K562 (cell line): ENCODE data around the gene STYXL1. TPM values are rescaled to one million over a fixed set of nuclear protein-coding genes. Genes with fewer than 3 reads are reported as not detected.
A peak's percentile ranks its signal among the peaks of the same experiment; 100 is the strongest.

Experiments
- BCL6 ChIP-seq: fragments of 250-450 bp; sonication (Bioruptor Pico); IDR thresholded peaks from 2 replicates; pipeline ENCODE4 v1.4.0; 2020
- CBX1 ChIP-seq: sonication (generic); IDR thresholded peaks from 2 replicates; pipeline ENCODE4 v1.6.1; 2016; ENCODE audit warnings: antibody characterized with exemption, low read depth, mild to moderate bottlenecking
- CCNT2 ChIP-seq: IDR thresholded peaks from 2 replicates; pipeline ENCODE4 v1.6.1; 2011; ENCODE audit warnings: borderline replicate concordance, low read depth, mild to moderate bottlenecking, moderate library complexity, mixed read lengths, low read length; ENCODE audit not compliant: insufficient read length; ENCODE audit errors: extremely low read depth
- KLF13 ChIP-seq: fragments of 450-650 bp; IDR thresholded peaks from 2 replicates; pipeline ENCODE4 v1.6.1; 2016; ENCODE audit warnings: missing genetic modification characterization, low read depth, mild to moderate bottlenecking, missing compliant biosample characterization, moderate library complexity, borderline replicate concordance
- KLF6 ChIP-seq: fragments of 250-450 bp; sonication (Bioruptor Pico); IDR thresholded peaks from 2 replicates; pipeline ENCODE4 v1.4.0; 2020; ENCODE audit warnings: mild to moderate bottlenecking, moderate library complexity, borderline replicate concordance
- NONO ChIP-seq, 2 experiments: fragments of 200-400 bp in 1 of 2; fragments of 450-650 bp in 1 of 2; formaldehyde crosslinking in 1 of 2; IDR thresholded peaks; 2 replicates each; pipeline ENCODE4 v1.6.1; 2017; ENCODE audit warnings: low read depth in 2 of 2, mild to moderate bottlenecking in 2 of 2, moderate library complexity in 2 of 2, low read length in 1 of 2
- RAD51 ChIP-seq: fragments of 450-650 bp; IDR thresholded peaks from 2 replicates; pipeline ENCODE4 v1.7.1; 2016; ENCODE audit warnings: low read depth, mild to moderate bottlenecking, borderline replicate concordance
- RCOR1 ChIP-seq, 2 experiments: IDR thresholded peaks; 2 replicates each; pipeline ENCODE4 v1.6.1; 2012; ENCODE audit warnings: low read depth in 2 of 2, low read length in 2 of 2, borderline replicate concordance in 1 of 2, improper control_type of control experiment in 1 of 2
- SMAD1 ChIP-seq: fragments of 150-350 bp; IDR thresholded peaks from 2 replicates; pipeline ENCODE4 v1.6.1; 2014; ENCODE audit warnings: low read length, low read depth; ENCODE audit not compliant: partially characterized antibody
- SREBF1 ChIP-seq: fragments of 150-350 bp; IDR thresholded peaks from 2 replicates; pipeline ENCODE4 v1.6.1; 2014; ENCODE audit warnings: antibody characterized with exemption, low read depth, low read length, borderline replicate concordance
- SUPT5H ChIP-seq: fragments of 450-650 bp; IDR thresholded peaks from 2 replicates; pipeline ENCODE4 v1.6.1; 2016
- U2AF1 ChIP-seq: fragments of 200-400 bp; formaldehyde crosslinking; optimal IDR thresholded peaks from 2 replicates; pipeline ENCODE3; 2017; ENCODE audit warnings: mild to moderate bottlenecking, low read depth, low read length, moderate library complexity
- YBX1 ChIP-seq: fragments of 450-650 bp; IDR thresholded peaks from 2 replicates; pipeline ENCODE4 v1.7.1; 2016; ENCODE audit warnings: mild to moderate bottlenecking
- polyA plus RNA-seq, 8 experiments: library from polyadenylated mRNA; depleted of rRNA in 4 of 8; stranded (reverse) in 5 of 8; unstranded in 3 of 8; fragments of >200 nt; fragmentation: Nextera tagmentation in 2 of 8; fragmentation: Illumina TruSeq in 1 of 8; extraction: Ambion mirVana in 2 of 8; extraction: Trizol in 1 of 8; gene quantifications; 2 replicates each; pipeline versions ENCODE4 v1.2.1 to v1.2.3, GENCODE V29; 2011 to 2014; ENCODE audit warnings: inconsistent platforms in 1 of 8, missing spikeins in 1 of 8
- total RNA-seq, 7 experiments: library from RNA; depleted of rRNA in 6 of 7; stranded (reverse); fragments of >200 nt in 6 of 7; fragmentation: Illumina TruSeq in 2 of 7; extraction: Trizol in 2 of 7; gene quantifications; 2 replicates each; pipeline versions ENCODE4 v1.2.1 to v1.2.3, GENCODE V29; 2011 to 2021; ENCODE audit warnings: low replicate concordance in 1 of 7
- TF ChIP-seq, protein P1 (sequence below): sonication (generic); formaldehyde crosslinking; IDR thresholded peaks from 2 replicates; pipeline ENCODE4 v1.8.1; 2023; ENCODE audit warnings: mild to moderate bottlenecking, missing genetic modification reagents
- TF ChIP-seq, protein P2 (sequence below): sonication (generic); formaldehyde crosslinking; IDR thresholded peaks from 2 replicates; pipeline ENCODE4 v1.8.1; 2023; ENCODE audit warnings: mild to moderate bottlenecking, missing genetic modification reagents
- TF ChIP-seq, protein P3 (sequence below): sonication (generic); formaldehyde crosslinking; IDR thresholded peaks from 2 replicates; pipeline ENCODE4 v1.5.0; 2020; ENCODE audit warnings: missing genetic modification reagents
- TF ChIP-seq, protein P4 (sequence below), 3 experiments: IDR thresholded peaks in 2 of 3; conservative IDR thresholded peaks in 1 of 3; 2 replicates each; pipeline ENCODE4 v1.5.1; 2011 to 2012; ENCODE audit warnings: low read length in 3 of 3, mild to moderate bottlenecking in 3 of 3, control low read depth in 2 of 3, improper control_type of control experiment in 1 of 3, inconsistent platforms in 1 of 3, low read depth in 1 of 3, mixed read lengths in 1 of 3, moderate library complexity in 1 of 3; ENCODE audit not compliant: insufficient read depth in 2 of 3
- TF ChIP-seq, protein P5 (sequence below): fragments of 250-450 bp; sonication (Bioruptor Pico); IDR thresholded peaks from 2 replicates; pipeline ENCODE4 v1.5.0; 2020; ENCODE audit warnings: mild to moderate bottlenecking, borderline replicate concordance

STYXL1 gene
- total and polyA plus RNA-seq, 9 of the 15 experiments (the other 6 are each of a cell fraction or from before 2014, with no cell fraction given): 36.5 to 97.2 (median 49.9) TPM

DNA sequence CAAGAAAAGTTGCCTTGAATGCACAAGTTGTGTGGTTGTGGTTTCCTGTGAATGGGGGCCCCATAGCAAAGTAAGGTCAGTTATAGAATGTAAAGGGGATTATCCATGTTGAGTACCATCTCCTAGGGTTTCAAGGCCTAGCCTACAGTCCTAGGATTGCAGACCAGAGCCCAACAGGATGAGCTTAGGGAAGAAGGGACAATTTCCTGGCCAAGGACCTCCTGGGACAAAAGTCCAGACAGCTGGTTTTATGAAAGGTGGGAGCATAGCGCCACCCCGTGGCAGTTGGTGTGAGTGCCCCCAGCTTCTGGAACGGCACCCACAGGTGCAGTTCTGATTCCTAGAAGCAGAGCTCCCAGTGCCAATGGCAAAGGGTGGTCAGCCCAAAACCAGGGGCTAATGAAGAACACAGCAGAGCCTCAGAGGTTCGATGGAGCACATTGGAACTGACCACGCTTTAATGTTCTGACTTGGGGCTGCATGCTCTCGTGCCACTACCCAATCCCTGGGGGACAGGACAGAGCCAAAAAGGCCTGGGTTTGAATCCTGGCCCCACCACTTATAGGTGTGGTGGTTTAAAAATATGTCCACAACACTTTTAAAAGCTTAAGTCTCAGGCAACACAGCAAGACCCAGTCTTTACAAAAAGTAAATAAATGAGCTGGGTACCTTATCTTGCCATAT is 27.6 kb downstream of the STYXL1 start (continued):
- TF ChIP-seq, protein P1, sequence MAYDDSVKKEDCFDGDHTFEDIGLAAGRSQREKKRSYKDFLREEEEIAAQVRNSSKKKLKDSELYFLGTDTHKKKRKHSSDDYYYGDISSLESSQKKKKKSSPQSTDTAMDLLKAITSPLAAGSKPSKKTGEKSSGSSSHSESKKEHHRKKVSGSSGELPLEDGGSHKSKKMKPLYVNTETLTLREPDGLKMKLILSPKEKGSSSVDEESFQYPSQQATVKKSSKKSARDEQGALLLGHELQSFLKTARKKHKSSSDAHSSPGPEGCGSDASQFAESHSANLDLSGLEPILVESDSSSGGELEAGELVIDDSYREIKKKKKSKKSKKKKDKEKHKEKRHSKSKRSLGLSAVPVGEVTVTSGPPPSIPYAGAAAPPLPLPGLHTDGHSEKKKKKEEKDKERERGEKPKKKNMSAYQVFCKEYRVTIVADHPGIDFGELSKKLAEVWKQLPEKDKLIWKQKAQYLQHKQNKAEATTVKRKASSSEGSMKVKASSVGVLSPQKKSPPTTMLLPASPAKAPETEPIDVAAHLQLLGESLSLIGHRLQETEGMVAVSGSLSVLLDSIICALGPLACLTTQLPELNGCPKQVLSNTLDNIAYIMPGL (CRISPR knock-in tag): no peak
- TF ChIP-seq CBX1 (no peak), SREBF1 (no peak), SMAD1 (no peak), YBX1 (no peak), BCL6 (no peak), U2AF1 (no peak), SUPT5H (no peak), KLF6 (CRISPR knock-in tag) (0 out of 2 replicates have a peak, but pooled peaks have one; percentile 15), NONO (IDR thresholded peaks at IDR 0.05; ENCODE audit: low read depth in 2 of 2, low read length in 1 of 2) (no peak), RAD51 (no peak), RCOR1 (IDR thresholded peaks at IDR 0.05; ENCODE audit: borderline replicate concordance in 1 of 2, low read depth in 2 of 2, low read length in 2 of 2) (peak in 1 of 2 experiments; percentile 23; a peak in 1 of 4 replicates), KLF13 (tag) (no peak), CCNT2 (no peak)
- TF ChIP-seq, protein P2, sequence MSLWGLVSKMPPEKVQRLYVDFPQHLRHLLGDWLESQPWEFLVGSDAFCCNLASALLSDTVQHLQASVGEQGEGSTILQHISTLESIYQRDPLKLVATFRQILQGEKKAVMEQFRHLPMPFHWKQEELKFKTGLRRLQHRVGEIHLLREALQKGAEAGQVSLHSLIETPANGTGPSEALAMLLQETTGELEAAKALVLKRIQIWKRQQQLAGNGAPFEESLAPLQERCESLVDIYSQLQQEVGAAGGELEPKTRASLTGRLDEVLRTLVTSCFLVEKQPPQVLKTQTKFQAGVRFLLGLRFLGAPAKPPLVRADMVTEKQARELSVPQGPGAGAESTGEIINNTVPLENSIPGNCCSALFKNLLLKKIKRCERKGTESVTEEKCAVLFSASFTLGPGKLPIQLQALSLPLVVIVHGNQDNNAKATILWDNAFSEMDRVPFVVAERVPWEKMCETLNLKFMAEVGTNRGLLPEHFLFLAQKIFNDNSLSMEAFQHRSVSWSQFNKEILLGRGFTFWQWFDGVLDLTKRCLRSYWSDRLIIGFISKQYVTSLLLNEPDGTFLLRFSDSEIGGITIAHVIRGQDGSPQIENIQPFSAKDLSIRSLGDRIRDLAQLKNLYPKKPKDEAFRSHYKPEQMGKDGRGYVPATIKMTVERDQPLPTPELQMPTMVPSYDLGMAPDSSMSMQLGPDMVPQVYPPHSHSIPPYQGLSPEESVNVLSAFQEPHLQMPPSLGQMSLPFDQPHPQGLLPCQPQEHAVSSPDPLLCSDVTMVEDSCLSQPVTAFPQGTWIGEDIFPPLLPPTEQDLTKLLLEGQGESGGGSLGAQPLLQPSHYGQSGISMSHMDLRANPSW (CRISPR knock-in tag): no peak
- TF ChIP-seq, protein P3, sequence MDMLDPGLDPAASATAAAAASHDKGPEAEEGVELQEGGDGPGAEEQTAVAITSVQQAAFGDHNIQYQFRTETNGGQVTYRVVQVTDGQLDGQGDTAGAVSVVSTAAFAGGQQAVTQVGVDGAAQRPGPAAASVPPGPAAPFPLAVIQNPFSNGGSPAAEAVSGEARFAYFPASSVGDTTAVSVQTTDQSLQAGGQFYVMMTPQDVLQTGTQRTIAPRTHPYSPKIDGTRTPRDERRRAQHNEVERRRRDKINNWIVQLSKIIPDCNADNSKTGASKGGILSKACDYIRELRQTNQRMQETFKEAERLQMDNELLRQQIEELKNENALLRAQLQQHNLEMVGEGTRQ (CRISPR knock-in tag): no peak
- TF ChIP-seq, protein P4, sequence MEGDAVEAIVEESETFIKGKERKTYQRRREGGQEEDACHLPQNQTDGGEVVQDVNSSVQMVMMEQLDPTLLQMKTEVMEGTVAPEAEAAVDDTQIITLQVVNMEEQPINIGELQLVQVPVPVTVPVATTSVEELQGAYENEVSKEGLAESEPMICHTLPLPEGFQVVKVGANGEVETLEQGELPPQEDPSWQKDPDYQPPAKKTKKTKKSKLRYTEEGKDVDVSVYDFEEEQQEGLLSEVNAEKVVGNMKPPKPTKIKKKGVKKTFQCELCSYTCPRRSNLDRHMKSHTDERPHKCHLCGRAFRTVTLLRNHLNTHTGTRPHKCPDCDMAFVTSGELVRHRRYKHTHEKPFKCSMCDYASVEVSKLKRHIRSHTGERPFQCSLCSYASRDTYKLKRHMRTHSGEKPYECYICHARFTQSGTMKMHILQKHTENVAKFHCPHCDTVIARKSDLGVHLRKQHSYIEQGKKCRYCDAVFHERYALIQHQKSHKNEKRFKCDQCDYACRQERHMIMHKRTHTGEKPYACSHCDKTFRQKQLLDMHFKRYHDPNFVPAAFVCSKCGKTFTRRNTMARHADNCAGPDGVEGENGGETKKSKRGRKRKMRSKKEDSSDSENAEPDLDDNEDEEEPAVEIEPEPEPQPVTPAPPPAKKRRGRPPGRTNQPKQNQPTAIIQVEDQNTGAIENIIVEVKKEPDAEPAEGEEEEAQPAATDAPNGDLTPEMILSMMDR (IDR thresholded peaks at IDR 0.05 in 2 of 3, conservative IDR thresholded peaks at IDR 0.05 in 1 of 3; ENCODE audit: insufficient read depth in 2 of 3, low read depth in 1 of 3, low read length in 3 of 3): peak; percentile 91 to 99 (median 96)
- TF ChIP-seq, protein P5, sequence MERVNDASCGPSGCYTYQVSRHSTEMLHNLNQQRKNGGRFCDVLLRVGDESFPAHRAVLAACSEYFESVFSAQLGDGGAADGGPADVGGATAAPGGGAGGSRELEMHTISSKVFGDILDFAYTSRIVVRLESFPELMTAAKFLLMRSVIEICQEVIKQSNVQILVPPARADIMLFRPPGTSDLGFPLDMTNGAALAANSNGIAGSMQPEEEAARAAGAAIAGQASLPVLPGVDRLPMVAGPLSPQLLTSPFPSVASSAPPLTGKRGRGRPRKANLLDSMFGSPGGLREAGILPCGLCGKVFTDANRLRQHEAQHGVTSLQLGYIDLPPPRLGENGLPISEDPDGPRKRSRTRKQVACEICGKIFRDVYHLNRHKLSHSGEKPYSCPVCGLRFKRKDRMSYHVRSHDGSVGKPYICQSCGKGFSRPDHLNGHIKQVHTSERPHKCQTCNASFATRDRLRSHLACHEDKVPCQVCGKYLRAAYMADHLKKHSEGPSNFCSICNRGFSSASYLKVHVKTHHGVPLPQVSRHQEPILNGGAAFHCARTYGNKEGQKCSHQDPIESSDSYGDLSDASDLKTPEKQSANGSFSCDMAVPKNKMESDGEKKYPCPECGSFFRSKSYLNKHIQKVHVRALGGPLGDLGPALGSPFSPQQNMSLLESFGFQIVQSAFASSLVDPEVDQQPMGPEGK (CRISPR knock-in tag): no peak
